Right forelimb (tissue), 1 donor: Measurements from ENCODE around the gene TGIF1.
"Not testable (repeated sequence)": the region's sequence is repeated elsewhere in the genome, so short reads cannot be mapped to it uniquely, and the experiment has no call there.

Experiments
- DNase-seq: peaks from one replicate; pipeline ENCODE4 v3.0.0-alpha.2; 2018

TGIF1 gene

GRCh38 chr18:3457261-3457724 is 7.3 kb downstream of the TGIF1 start:
- no peak for DNase-seq

GRCh38 chr18:3458378-3458777 is 8.4 kb downstream of the TGIF1 start:
- no peak for DNase-seq

- no peak for DNase-seq
Observed at GRCh38 chr18:3458952-3459853, 9.2 kb downstream of the TGIF1 start.

GRCh38 chr18:3460823-3461398 is 10.9 kb downstream of the TGIF1 start:
- no peak for DNase-seq

GRCh38 chr18:3461704-3462103 is 11.7 kb downstream of the TGIF1 start:
- no peak for DNase-seq

- DNase-seq, result no peak
Observed at GRCh38 chr18:3463051-3463450, 13.1 kb downstream of the TGIF1 start.

- no peak for DNase-seq
Observed at GRCh38 chr18:3466045-3466444, 16.1 kb downstream of the TGIF1 start.

GRCh38 chr18:3466872-3467271 is 16.9 kb downstream of the TGIF1 start:
- DNase-seq, result no peak

- DNase-seq, result no peak
Observed at GRCh38 chr18:3468066-3468705, 18.2 kb downstream of the TGIF1 start.

- no peak for DNase-seq
Observed at GRCh38 chr18:3468833-3469232, 18.9 kb downstream of the TGIF1 start.

- DNase-seq, result no peak
Observed at GRCh38 chr18:3471141-3471648, 21.2 kb downstream of the TGIF1 start.

GRCh38 chr18:3472121-3472520 is 22.1 kb downstream of the TGIF1 start:
- DNase-seq, result not testable (repeated sequence)

- no peak for DNase-seq
Observed at GRCh38 chr18:3472681-3473544, 22.9 kb downstream of the TGIF1 start.

- no peak for DNase-seq
Observed at GRCh38 chr18:3478262-3478978, 28.4 kb downstream of the TGIF1 start.

GRCh38 chr18:3479978-3480509 is 30.1 kb downstream of the TGIF1 start:
- no peak for DNase-seq

- DNase-seq, result no peak
Observed at GRCh38 chr18:3480827-3481573, 31.0 kb downstream of the TGIF1 start.

GRCh38 chr18:3481696-3482210 is 31.8 kb downstream of the TGIF1 start:
- peak; percentile 68 for DNase-seq

GRCh38 chr18:3482258-3482657 is 32.3 kb downstream of the TGIF1 start:
- no peak for DNase-seq

- DNase-seq, result no peak
Observed at GRCh38 chr18:3485153-3486149, 35.5 kb downstream of the TGIF1 start.
